HG02642 (cell line): ENCODE data around the gene SPANXD.
"Not testable (repeated sequence)": the region's sequence is repeated elsewhere in the genome, so short reads cannot be mapped to it uniquely, and the experiment has no call there.

ENCODE experiments used
- ATAC-seq: cut with Tn5 transposase; IDR thresholded peaks from one replicate; pipeline ENCODE4 v1.9.1; 2021; ENCODE audit warnings: mild to moderate bottlenecking; ENCODE audit not compliant: unreplicated experiment, poor library complexity

SPANXD gene

GRCh38 chrX:141698639-141699038, at the start of gene SPANXD:
Gene SPANXD, minus strand, starts transcription at chrX:141698739. Its CDS starts 334 bp downstream, at chrX:141698405.
- not testable (repeated sequence) for ATAC-seq

GRCh38 chrX:141742666-141743065, 44.1 kb upstream of the SPANXD start:
- no peak for ATAC-seq

- ATAC-seq: no peak
Observed at GRCh38 chrX:141736656-141737055, 38.1 kb upstream of the SPANXD start.

GRCh38 chrX:141733371-141733770, 34.8 kb upstream of the SPANXD start:
- no peak for ATAC-seq

DNA sequence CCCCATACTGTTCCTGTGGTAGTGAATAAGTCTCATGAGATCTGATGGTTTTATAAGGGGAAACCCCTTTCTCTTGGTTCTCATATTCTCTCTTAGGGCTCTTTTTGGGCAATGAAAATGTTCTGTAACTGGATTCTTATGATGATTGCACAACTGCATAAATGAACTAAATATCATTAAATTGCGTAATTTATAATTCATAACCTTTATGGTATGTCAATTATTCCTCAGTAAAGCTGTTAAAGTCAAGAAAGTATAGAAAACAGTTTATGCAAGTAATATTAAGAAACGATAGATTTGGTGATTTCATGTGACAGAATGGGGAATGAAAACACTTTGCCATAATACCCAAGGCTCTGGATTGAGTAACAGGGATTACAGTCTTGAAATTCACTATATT, 33.5 kb upstream of the SPANXD start:
- ATAC-seq: no peak

- ATAC-seq: no peak
Observed at GRCh38 chrX:141724186-141724585, 25.6 kb upstream of the SPANXD start.

DNA sequence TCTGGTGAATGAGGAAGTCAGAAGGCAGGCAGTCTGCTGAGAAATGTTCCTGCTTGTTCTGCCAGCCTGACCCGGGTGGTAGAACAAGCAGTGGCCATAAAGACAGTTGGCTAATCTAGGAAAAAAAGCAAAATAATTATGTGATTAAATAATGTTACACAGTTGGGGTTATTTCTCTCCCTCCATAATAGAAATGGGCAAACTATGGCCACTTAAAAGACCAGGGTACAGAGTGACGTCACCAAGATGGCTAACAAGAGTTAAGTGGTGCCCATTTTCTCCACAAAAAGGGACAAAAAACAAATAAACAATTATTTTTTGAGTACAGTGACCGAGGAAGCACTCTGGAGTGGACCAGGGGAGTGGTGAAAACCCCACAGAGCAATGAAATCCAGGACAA, 16.1 kb upstream of the SPANXD start:
- no peak for ATAC-seq

GRCh38 chrX:141701072-141701471, 2.5 kb upstream of the SPANXD start:
- ATAC-seq: no peak

- ATAC-seq: no peak
Observed at GRCh38 chrX:141673946-141674345, 24.6 kb downstream of the SPANXD start.

DNA sequence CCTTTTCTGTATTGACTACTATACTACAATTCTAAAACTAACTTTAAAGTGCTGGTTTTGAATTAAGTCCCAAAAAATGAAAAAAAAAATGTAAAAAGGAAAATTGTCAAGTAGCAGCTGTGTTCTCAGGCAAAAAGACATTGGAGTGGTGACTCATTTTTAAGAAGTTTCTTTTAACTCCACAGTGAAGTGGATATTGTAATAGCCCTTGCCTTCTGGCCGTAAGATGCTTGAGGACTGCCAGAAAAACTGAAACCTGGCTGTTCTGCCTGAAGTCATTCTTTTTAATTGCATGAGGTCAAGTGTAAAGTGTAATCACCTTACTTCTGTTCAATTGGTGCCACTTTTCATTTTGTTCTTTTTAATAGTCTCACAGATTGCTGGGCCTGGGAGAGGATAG, 28.9 kb downstream of the SPANXD start:
- no peak for ATAC-seq

DNA sequence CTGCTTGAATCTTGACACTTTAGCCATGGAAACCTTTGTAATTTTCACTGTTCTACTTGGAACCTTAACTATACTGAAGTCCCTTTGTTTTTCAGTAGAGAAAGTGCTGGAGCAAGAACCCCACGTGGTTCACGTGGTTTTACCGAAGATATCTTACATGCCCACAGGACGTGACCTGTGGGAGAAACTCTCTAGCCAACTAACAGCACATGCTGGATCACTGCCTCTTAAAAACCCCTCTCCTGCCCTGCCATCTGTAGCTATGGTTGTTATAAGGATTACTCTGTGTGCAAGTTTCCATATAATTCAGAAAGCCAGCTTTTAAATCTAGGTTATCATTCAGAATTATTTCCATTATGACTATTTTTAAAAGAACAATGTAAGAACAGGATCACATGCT, 30.2 kb downstream of the SPANXD start:
- no peak for ATAC-seq

DNA sequence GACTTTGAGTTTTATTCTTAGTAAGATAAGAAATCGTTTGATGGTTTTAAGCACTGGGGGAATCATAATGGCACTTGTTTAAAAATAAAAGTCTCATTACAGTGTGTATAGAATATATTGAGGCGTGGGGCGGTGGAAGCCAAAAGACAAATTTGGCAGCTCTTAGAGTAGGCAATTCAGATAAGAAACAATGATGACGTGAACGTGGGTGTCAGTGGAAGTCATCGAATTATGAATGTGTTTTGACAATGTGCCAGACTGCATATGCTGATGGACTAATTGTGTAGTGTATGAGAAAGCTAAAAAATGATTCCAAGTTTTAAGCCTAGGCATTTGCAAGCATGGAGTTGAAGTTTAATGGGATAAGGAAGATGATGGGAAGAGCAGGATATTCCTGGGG, 35.8 kb downstream of the SPANXD start:
- ATAC-seq: no peak

GRCh38 chrX:141652286-141652685, 46.3 kb downstream of the SPANXD start:
- no peak for ATAC-seq
